ENCODE measurements around the gene DOCK2. TPM values are rescaled to one million over a fixed set of nuclear protein-coding genes. Genes with fewer than 3 reads are reported as not detected.

The DOCK2 gene
- total and polyA plus RNA-seq, 9 of the 15 experiments (the other 6 are each of a cell fraction or from before 2014, with no cell fraction given) = 4.5 to 42.6 (median 20.5) TPM

- no peak overlapping the region for H3K4me3 ChIP-seq
- H3K27ac ChIP-seq (ENCODE audit: extremely low read depth, low read depth, low read length) = no peak overlapping the region
- no peaks in the 10 kb centered on the region for H3K4me1 ChIP-seq (replicated peaks in 1 of 2; ENCODE audit: control insufficient read depth in 2 of 2, insufficient read depth in 2 of 2, low read length in 2 of 2)
- DNase-seq (ENCODE audit: extremely low read depth in 1 of 4, low spot score in 3 of 4) (no peak), ATAC-seq (no peak), FAIRE-seq (no peak)
- POLR2A ChIA-PET = interaction anchor here (0.5 kb wide), 1 partner anchor 26 kb away, joined by 3 read pairs; no protein-coding TSS in a partner anchor
- peaks cover 0 to 16% of the 10 kb centered on the region in 2 experiments; a peak in 2 of 5 replicates for H3K27me3 ChIP-seq (ENCODE audit: control insufficient read depth in 2 of 2, insufficient read depth in 2 of 2, low read length in 2 of 2)
- H3K79me2 ChIP-seq (ENCODE audit: control insufficient read depth, insufficient read depth, low read length) = no peaks in the 10 kb centered on the region
- no peak for TF ChIP-seq IFI16 (CRISPR knock-in tag; IDR thresholded peaks at IDR 0.05)
- WGBS (ENCODE audit: insufficient coverage, low coverage, missing lambda C conversion rate) = 0% methylated on average over 1 of the region's 1 CpG
- no TSS peak for BruUV-seq (replicated peaks)
- no peak overlapping the region for H2AFZ ChIP-seq (ENCODE audit: low read depth, low read length)
- in situ Hi-C loops (cut with MboI) = loop anchor here (5.0 to 10.0 kb wide), 2 partner anchors 92 to 319 kb away; no protein-coding TSS in a partner anchor
- H3K36me3 ChIP-seq (ENCODE audit: control insufficient read depth, insufficient read depth, low read length) = no peaks in the 10 kb centered on the region
- CTCF ChIA-PET (ENCODE audit: low intra/inter-chr PET ratio) = interaction anchor here (0.7 kb wide), 1 partner anchor 487 kb away, joined by 3 read pairs; no protein-coding TSS in a partner anchor
- H3K9me3 ChIP-seq (replicated peaks; ENCODE audit: control insufficient read depth, insufficient read depth, low read depth, low read length) = no peaks in the 10 kb centered on the region
- H3K9ac ChIP-seq (ENCODE audit: insufficient read depth in 1 of 2, low read depth in 2 of 2, low read length in 2 of 2) = no peak overlapping the region
- no peak overlapping the region for H3K4me2 ChIP-seq (ENCODE audit: insufficient read depth, low read length)
- intact Hi-C loops (cut with micrococcal nuclease) = no loop called here
- no peaks in the 10 kb centered on the region for H3K9me1 ChIP-seq (ENCODE audit: control insufficient read depth, insufficient read depth, low read length)
- H4K20me1 ChIP-seq (replicated peaks; ENCODE audit: control insufficient read depth, insufficient read depth, low read length) = peaks cover 8% of the 10 kb centered on the region; the same call in 1 of the 2 replicates
Observed at GRCh38 chr5:170095646-170096045, 458.6 kb downstream of the DOCK2 start.

- intact Hi-C loops (cut with micrococcal nuclease) (no loop called here), in situ Hi-C loops (cut with MboI) (loop anchor here (5.0 to 10.0 kb wide), 2 partner anchors 89 to 317 kb away; no protein-coding TSS in a partner anchor)
- 5% methylated on average over 9 of the region's 9 CpGs for WGBS (ENCODE audit: insufficient coverage, low coverage, missing lambda C conversion rate)
- no peaks in the 10 kb centered on the region for H3K9me1 ChIP-seq (ENCODE audit: control insufficient read depth, insufficient read depth, low read length)
- no peak overlapping the region for H3K4me2 ChIP-seq (ENCODE audit: insufficient read depth, low read length)
- DNase-seq (ENCODE audit: extremely low read depth in 1 of 4, low spot score in 3 of 4) (peak in 1 of 4 experiments; percentile 5), FAIRE-seq (no peak), ATAC-seq (no peak)
- BruUV-seq (replicated peaks) = no TSS peak
- H3K4me3 ChIP-seq = no peak overlapping the region
- no peaks in the 10 kb centered on the region for H3K36me3 ChIP-seq (ENCODE audit: control insufficient read depth, insufficient read depth, low read length)
- H3K4me1 ChIP-seq (replicated peaks in 1 of 2; ENCODE audit: control insufficient read depth in 2 of 2, insufficient read depth in 2 of 2, low read length in 2 of 2) = no peaks in the 10 kb centered on the region
- TF ChIP-seq COPS2 (conservative IDR thresholded peaks at IDR 0.05) (no peak), PCBP2 (IDR thresholded peaks at IDR 0.05; ENCODE audit: low read depth, low read length, poor library complexity, severe bottlenecking) (no peak), EHMT2 (IDR thresholded peaks at IDR 0.05) (no peak), SPI1 (IDR thresholded peaks at IDR 0.05; ENCODE audit: borderline replicate concordance, low read depth, low read length) (peak; percentile 84; the same call in 1 of the 2 replicates), ETV6 (IDR thresholded peaks at IDR 0.05; ENCODE audit: borderline replicate concordance in 1 of 2, low read depth in 2 of 2, low read length in 1 of 2) (peak in 1 of 2 experiments; percentile 53; a peak in 1 of 4 replicates), ETV6 (CRISPR knock-in tag; IDR thresholded peaks at IDR 0.05; ENCODE audit: borderline replicate concordance) (no peak)
- no peaks in the 10 kb centered on the region for H3K79me2 ChIP-seq (ENCODE audit: control insufficient read depth, insufficient read depth, low read length)
- no peaks in the 10 kb centered on the region for H3K9me3 ChIP-seq (replicated peaks; ENCODE audit: control insufficient read depth, insufficient read depth, low read depth, low read length)
- no peak overlapping the region for H3K27ac ChIP-seq (ENCODE audit: extremely low read depth, low read depth, low read length)
- no peak overlapping the region for H2AFZ ChIP-seq (ENCODE audit: low read depth, low read length)
- ChIA-PET CTCF (ENCODE audit: low intra/inter-chr PET ratio) (interaction anchor here (5.7 kb wide), 1 partner anchor 119 kb away, joined by 48 read pairs; no protein-coding TSS in a partner anchor), POLR2A (no interaction called here)
- H3K9ac ChIP-seq (ENCODE audit: insufficient read depth in 1 of 2, low read depth in 2 of 2, low read length in 2 of 2) = no peak overlapping the region
- H3K27me3 ChIP-seq (ENCODE audit: control insufficient read depth in 2 of 2, insufficient read depth in 2 of 2, low read length in 2 of 2) = peaks cover 0 to 13% of the 10 kb centered on the region in 2 experiments; a peak in 2 of 5 replicates
- peaks cover 11% of the 10 kb centered on the region; the same call in 1 of the 2 replicates for H4K20me1 ChIP-seq (replicated peaks; ENCODE audit: control insufficient read depth, insufficient read depth, low read length)
Observed at GRCh38 chr5:170097934-170098333, 460.9 kb downstream of the DOCK2 start.

Data from K562 (cell line).